HepG2 (cell line): ENCODE data around the gene DCHS2. TPM values are rescaled to one million over a fixed set of nuclear protein-coding genes. Genes with fewer than 3 reads are reported as not detected.

ENCODE experiments used
- ATAC-seq: fragments of 200-7000 bp; cut with Tn5 transposase; 3 replicates; pipeline ENCODE4 v1.9.1; 2020; ENCODE audit warnings: mild to moderate bottlenecking, moderate library complexity
- BruUV-seq: library from RNA; stranded (reverse); fragments of 400-500 nt; replicated peaks from 2 replicates; lab custom pipeline; 2021; lab: Mats Ljungman, UMichigan
- CTCF ChIA-PET: fragments of 300-600 bp; formaldehyde crosslinking; extraction: SDS; loops from one replicate; lab custom pipeline; 2021; ENCODE audit warnings: low total read pairs, inconsistent platforms, low intra/inter-chr PET ratio; lab: Yijun Ruan, JAX
- POLR2A ChIA-PET: fragments of 350-600 bp; sonication (Branson Sonifier 250); formaldehyde crosslinking; loops from one replicate; lab custom pipeline; 2020; ENCODE audit warnings: antibody characterized with exemption, inconsistent platforms; lab: Yijun Ruan, JAX
- DNase-seq: peaks from one replicate; pipeline ENCODE4 v3.0.0-alpha.2; 2015; ENCODE audit warnings: low spot score
- FAIRE-seq: peaks from 3 replicates; lab custom pipeline; 2011; peaks lifted over from hg19 to GRCh38; lab: Jason Lieb, UNC
- H2AFZ ChIP-seq: one replicate; pipeline ENCODE4 v1.6.1; 2011; ENCODE audit warnings: low read length, inconsistent platforms
- H3K27ac ChIP-seq: fragments of 300-600 bp; 3 replicates; pipeline ENCODE4 v1.8.0; 2011; ENCODE audit warnings: mixed run types, mild to moderate bottlenecking, mixed read lengths, low read length, inconsistent platforms; ENCODE audit not compliant: insufficient read depth; ENCODE audit errors: extremely low read length
- H3K27me3 ChIP-seq, 2 experiments: fragments of 200-600 bp in 1 of 2; 2 replicates in 1 of 2; 3 replicates in 1 of 2; pipeline versions ENCODE4 v1.6.0 to v1.8.0; 2011; ENCODE audit warnings: low read length in 2 of 2, mild to moderate bottlenecking in 2 of 2, moderate library complexity in 2 of 2, inconsistent platforms in 1 of 2; ENCODE audit not compliant: insufficient read depth in 2 of 2, control insufficient read depth in 1 of 2
- H3K36me3 ChIP-seq, 2 experiments: fragments of 200-600 bp in 1 of 2; replicated peaks in 1 of 2; 2 replicates in 1 of 2; 3 replicates in 1 of 2; pipeline versions ENCODE4 v1.5.1 to v1.8.0; 2011; ENCODE audit warnings: low read length in 2 of 2, inconsistent platforms in 1 of 2; ENCODE audit not compliant: insufficient read depth in 2 of 2, control insufficient read depth in 1 of 2
- H3K4me1 ChIP-seq: 2 replicates; pipeline ENCODE4 v1.5.1; 2012; ENCODE audit warnings: low read length, inconsistent platforms; ENCODE audit not compliant: insufficient read depth
- H3K4me2 ChIP-seq: 2 replicates; pipeline ENCODE4 v1.6.0; 2011; ENCODE audit warnings: low read depth, low read length, inconsistent platforms
- H3K4me3 ChIP-seq, 3 experiments: fragments of 200-600 bp in 1 of 3; sonication (generic), shearing (Covaris generic) in 1 of 3; replicated peaks in 1 of 3; 2 replicates each; pipeline ENCODE4 v1.5.1; 2011 to 2016; ENCODE audit warnings: low read length in 3 of 3, inconsistent platforms in 2 of 3, low read depth in 2 of 3, mild to moderate bottlenecking in 2 of 3, control low read depth in 1 of 3, mixed read lengths in 1 of 3; ENCODE audit not compliant: insufficient read depth in 1 of 3
- H3K79me2 ChIP-seq: one replicate; pipeline ENCODE4 v1.6.1; 2011; ENCODE audit warnings: low read length, inconsistent platforms; ENCODE audit not compliant: insufficient read depth
- H3K9ac ChIP-seq: 2 replicates; pipeline ENCODE4 v1.6.0; 2011; ENCODE audit warnings: mild to moderate bottlenecking, low read depth, low read length, inconsistent platforms; ENCODE audit not compliant: insufficient read depth
- H3K9me3 ChIP-seq: 2 replicates; pipeline ENCODE4 v1.5.1; 2012; ENCODE audit warnings: mild to moderate bottlenecking, low read length
- H4K20me1 ChIP-seq: 2 replicates; pipeline ENCODE4 v1.6.0; 2011; ENCODE audit warnings: inconsistent platforms, mild to moderate bottlenecking, low read length, moderate library complexity; ENCODE audit not compliant: insufficient read depth
- ERF ChIP-seq: IDR thresholded peaks from 2 replicates; pipeline ENCODE4 v1.6.1; 2018; ENCODE audit warnings: missing biosample characterization, missing genetic modification reagents
- FOXP1 ChIP-seq, 2 experiments: fragments of 450-650 bp in 1 of 2; IDR thresholded peaks; 2 replicates each; pipeline ENCODE4 v1.6.1; 2017 to 2018; ENCODE audit warnings: antibody characterized with exemption in 1 of 2
- KLF9 ChIP-seq: IDR thresholded peaks from 2 replicates; pipeline ENCODE4 v1.6.1; 2016; ENCODE audit warnings: low read depth
- KMT2B ChIP-seq: IDR thresholded peaks from 2 replicates; pipeline ENCODE4 v1.6.1; 2016; ENCODE audit warnings: missing genetic modification reagents, missing compliant biosample characterization
- MTF2 ChIP-seq: sonication (generic); formaldehyde crosslinking; IDR thresholded peaks from 2 replicates; pipeline ENCODE4 v1.5.0; 2020; ENCODE audit warnings: missing genetic modification reagents, borderline replicate concordance
- NR2C2 ChIP-seq: sonication (generic); formaldehyde crosslinking; IDR thresholded peaks from 2 replicates; pipeline ENCODE4 v1.4.0; 2020; ENCODE audit warnings: missing genetic modification reagents, mild to moderate bottlenecking, moderate library complexity, borderline replicate concordance
- SNRNP70 ChIP-seq: fragments of 200-400 bp; formaldehyde crosslinking; IDR thresholded peaks from 2 replicates; pipeline ENCODE4 v1.6.1; 2017; ENCODE audit warnings: mild to moderate bottlenecking, low read depth, low read length, moderate library complexity
- ZC3H13 ChIP-seq: sonication (generic); formaldehyde crosslinking; IDR thresholded peaks from 2 replicates; pipeline ENCODE4 v1.8.1; 2023; ENCODE audit warnings: mild to moderate bottlenecking, missing genetic modification reagents, moderate library complexity
- ZNF136 ChIP-seq: sonication (generic); formaldehyde crosslinking; IDR thresholded peaks from 2 replicates; pipeline ENCODE4 v1.8.1; 2022; ENCODE audit warnings: low read depth, mild to moderate bottlenecking, moderate library complexity, missing genetic modification reagents
- ZNF530 ChIP-seq: sonication (generic); formaldehyde crosslinking; IDR thresholded peaks from 2 replicates; pipeline ENCODE4 v1.5.0; 2020; ENCODE audit warnings: low read depth, mild to moderate bottlenecking, missing genetic modification reagents
- ZNF607 ChIP-seq: sonication (generic); formaldehyde crosslinking; IDR thresholded peaks from 2 replicates; pipeline ENCODE4 v1.5.1; 2020; ENCODE audit warnings: missing genetic modification reagents, mild to moderate bottlenecking, borderline replicate concordance
- ZNF678 ChIP-seq: sonication (generic); formaldehyde crosslinking; IDR thresholded peaks from 2 replicates; pipeline ENCODE4 v1.4.0; 2020; ENCODE audit warnings: mild to moderate bottlenecking, missing genetic modification reagents
- WGBS: methylation state at CpG from one replicate; pipeline ENCODE4 v1.1.6; 2017; ENCODE audit warnings: low lambda C conversion rate; 5-methylcytosine and 5-hydroxymethylcytosine counted together
- in situ Hi-C: cut with HindIII; loops from 2 replicates; pipeline ENCODE4 v1.10.0; 2017; ENCODE audit warnings: low pct_unique_long_range_greater_than_20kb; ENCODE audit not compliant: extremely low pct_ligation_motif_present
- intact Hi-C: fragments of 100-400 bp; cut with micrococcal nuclease; formaldehyde crosslinking; loops from one replicate; pipeline ENCODE4 v1.10.0; 2022; ENCODE audit not compliant: unreplicated experiment
- polyA plus RNA-seq, 8 experiments: library from polyadenylated mRNA; depleted of rRNA in 3 of 8; stranded (reverse) in 7 of 8; unstranded in 1 of 8; fragments of >200 nt; fragmentation: Illumina TruSeq in 4 of 8; extraction: Trizol in 4 of 8; gene quantifications; 2 replicates each; pipeline versions ENCODE4 v1.2.1 to v1.2.3, GENCODE V29; 2011 to 2016; ENCODE audit warnings: low read depth in 4 of 8, missing spikeins in 1 of 8, mixed read lengths in 1 of 8; ENCODE audit not compliant: insufficient read depth in 1 of 8
- total RNA-seq, 5 experiments: library from RNA; depleted of rRNA; stranded (reverse); fragments of >200 nt; fragmentation: Illumina TruSeq; extraction: Trizol; gene quantifications; 2 replicates each; pipeline ENCODE4 v1.2.3, GENCODE V29; 2016; ENCODE audit warnings: low read depth in 1 of 5
- TF ChIP-seq, protein P1 (sequence below): sonication (generic); formaldehyde crosslinking; IDR thresholded peaks from 2 replicates; pipeline ENCODE4 v1.5.0; 2020; ENCODE audit warnings: missing genetic modification reagents
- TF ChIP-seq, protein P2 (sequence below): sonication (generic); IDR thresholded peaks from 2 replicates; pipeline ENCODE4 v1.6.1; 2016; ENCODE audit warnings: low read depth, borderline replicate concordance

The DCHS2 gene
- total and polyA plus RNA-seq, 2 of the 13 experiments (the other 11 are each of a cell fraction or from before 2014, with no cell fraction given), result 0.03 TPM; not detected in 1

DNA sequence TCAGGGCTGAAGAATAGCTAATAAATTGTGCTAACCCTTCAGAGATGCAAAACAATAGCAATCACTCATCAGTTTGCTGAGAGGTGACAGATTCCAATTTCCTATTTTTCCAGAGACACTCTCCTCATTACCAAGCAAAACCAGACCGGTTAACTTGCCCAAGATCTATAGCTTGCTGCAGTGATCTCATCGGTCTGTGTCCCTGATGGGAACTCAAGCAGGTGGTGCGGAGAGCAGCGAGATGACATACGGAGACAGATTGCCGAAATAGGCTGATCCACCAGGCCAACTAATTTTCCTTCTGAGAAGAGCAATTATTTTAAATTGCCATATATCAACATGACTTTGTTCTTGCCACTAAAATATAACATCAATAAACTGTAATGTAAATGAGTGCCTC is 10.5 kb upstream of the DCHS2 start:
- H3K27me3 ChIP-seq, result peaks cover 0 to 6% of the 10 kb centered on the region in 2 experiments; a peak in 2 of 5 replicates

DNA sequence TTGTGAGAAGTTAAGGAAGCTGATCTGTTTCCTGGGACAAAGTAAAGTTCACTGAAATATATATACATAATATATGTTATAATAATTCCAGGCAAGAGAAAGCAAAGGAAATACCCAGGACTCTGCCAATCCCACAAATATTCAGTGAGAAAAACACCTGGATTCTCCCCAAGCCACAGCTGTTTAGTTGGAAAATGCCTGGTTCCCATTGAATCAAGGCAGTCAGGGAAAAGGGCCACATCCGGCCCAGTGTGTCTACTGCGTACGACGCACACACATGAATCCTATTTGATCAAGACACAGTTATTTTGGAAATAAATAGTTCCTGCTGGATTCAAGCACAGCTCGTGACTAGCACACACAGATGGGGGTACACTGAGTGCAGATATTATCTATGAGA is 6.3 kb upstream of the DCHS2 start:
- H2AFZ ChIP-seq, result no peak overlapping the region
- H3K27me3 ChIP-seq, result peaks cover 1 to 6% of the 10 kb centered on the region in 2 experiments; a peak in 3 of 5 replicates
- ATAC-seq (no peak), DNase-seq (no peak), FAIRE-seq (no peak)
- H3K4me3 ChIP-seq, result no peak overlapping the region
- WGBS, result 45% methylated on average over 5 of the region's 5 CpGs
- no peak overlapping the region for H3K4me2 ChIP-seq
- no peak overlapping the region for H3K27ac ChIP-seq
- intact Hi-C loops, result no loop called here
- BruUV-seq, result no TSS peak
- POLR2A ChIA-PET, result no interaction called here
- H3K4me1 ChIP-seq, result no peaks in the 10 kb centered on the region
- no peaks in the 10 kb centered on the region for H3K9me3 ChIP-seq
- H3K79me2 ChIP-seq, result no peaks in the 10 kb centered on the region
- H3K9ac ChIP-seq, result no peak overlapping the region
- no peaks in the 10 kb centered on the region for H3K36me3 ChIP-seq
- TF ChIP-seq ZNF678 (no peak), ERF (CRISPR knock-in tag) (no peak), ZC3H13 (CRISPR knock-in tag) (no peak), FOXP1 (IDR thresholded peaks at IDR 0.05) (no peak), FOXP1 (CRISPR knock-in tag; IDR thresholded peaks at IDR 0.05) (no peak), KLF9 (CRISPR knock-in tag) (no peak), ZNF530 (no peak), NR2C2 (CRISPR knock-in tag) (no peak), ZNF607 (CRISPR knock-in tag) (no peak), KMT2B (CRISPR knock-in tag) (no peak), ZNF136 (CRISPR knock-in tag) (no peak), SNRNP70 (no peak)
- TF ChIP-seq, protein P1, sequence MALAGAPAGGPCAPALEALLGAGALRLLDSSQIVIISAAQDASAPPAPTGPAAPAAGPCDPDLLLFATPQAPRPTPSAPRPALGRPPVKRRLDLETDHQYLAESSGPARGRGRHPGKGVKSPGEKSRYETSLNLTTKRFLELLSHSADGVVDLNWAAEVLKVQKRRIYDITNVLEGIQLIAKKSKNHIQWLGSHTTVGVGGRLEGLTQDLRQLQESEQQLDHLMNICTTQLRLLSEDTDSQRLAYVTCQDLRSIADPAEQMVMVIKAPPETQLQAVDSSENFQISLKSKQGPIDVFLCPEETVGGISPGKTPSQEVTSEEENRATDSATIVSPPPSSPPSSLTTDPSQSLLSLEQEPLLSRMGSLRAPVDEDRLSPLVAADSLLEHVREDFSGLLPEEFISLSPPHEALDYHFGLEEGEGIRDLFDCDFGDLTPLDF, result no peak
- TF ChIP-seq, protein P2, sequence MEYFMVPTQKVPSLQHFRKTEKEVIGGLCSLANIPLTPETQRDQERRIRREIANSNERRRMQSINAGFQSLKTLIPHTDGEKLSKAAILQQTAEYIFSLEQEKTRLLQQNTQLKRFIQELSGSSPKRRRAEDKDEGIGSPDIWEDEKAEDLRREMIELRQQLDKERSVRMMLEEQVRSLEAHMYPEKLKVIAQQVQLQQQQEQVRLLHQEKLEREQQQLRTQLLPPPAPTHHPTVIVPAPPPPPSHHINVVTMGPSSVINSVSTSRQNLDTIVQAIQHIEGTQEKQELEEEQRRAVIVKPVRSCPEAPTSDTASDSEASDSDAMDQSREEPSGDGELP, result no peak
- TF ChIP-seq, all 625 proteins: peak for 0
- no peaks in the 10 kb centered on the region for H4K20me1 ChIP-seq
- CTCF ChIA-PET, result no interaction called here
- in situ Hi-C loops, result no loop called here

More for the DNA sequence above, 10.5 kb upstream of the DCHS2 start:
- DNase-seq (no peak), ATAC-seq (no peak), FAIRE-seq (no peak)
- in situ Hi-C loops (no loop called here), intact Hi-C loops (loop anchor here (5.0 kb wide), 1 partner anchor 85 kb away; no protein-coding TSS in a partner anchor)
- no peak overlapping the region for H3K9ac ChIP-seq
- WGBS, result 3% methylated on average over 6 of the region's 6 CpGs
- POLR2A ChIA-PET, result no interaction called here
- no peaks in the 10 kb centered on the region for H4K20me1 ChIP-seq
- H3K4me1 ChIP-seq, result no peaks in the 10 kb centered on the region
- H3K4me3 ChIP-seq, result no peak overlapping the region
- no peaks in the 10 kb centered on the region for H3K9me3 ChIP-seq
- H3K36me3 ChIP-seq, result no peaks in the 10 kb centered on the region
- TF ChIP-seq MTF2 (CRISPR knock-in tag), result no peak
- TF ChIP-seq, all 625 proteins: peak for 0
- Histone ChIP-seq H2AFZ (no peak overlapping the region), H3K4me2 (no peak overlapping the region), H3K79me2 (no peaks in the 10 kb centered on the region), H3K27ac (no peak overlapping the region)
- CTCF ChIA-PET, result no interaction called here
- no TSS peak for BruUV-seq
